ENCODE results near the gene ATP5MC3.
"Not testable (repeated sequence)": the region's sequence is repeated elsewhere in the genome, so short reads cannot be mapped to it uniquely, and the experiment has no call there.

ATP5MC3 gene

DNA sequence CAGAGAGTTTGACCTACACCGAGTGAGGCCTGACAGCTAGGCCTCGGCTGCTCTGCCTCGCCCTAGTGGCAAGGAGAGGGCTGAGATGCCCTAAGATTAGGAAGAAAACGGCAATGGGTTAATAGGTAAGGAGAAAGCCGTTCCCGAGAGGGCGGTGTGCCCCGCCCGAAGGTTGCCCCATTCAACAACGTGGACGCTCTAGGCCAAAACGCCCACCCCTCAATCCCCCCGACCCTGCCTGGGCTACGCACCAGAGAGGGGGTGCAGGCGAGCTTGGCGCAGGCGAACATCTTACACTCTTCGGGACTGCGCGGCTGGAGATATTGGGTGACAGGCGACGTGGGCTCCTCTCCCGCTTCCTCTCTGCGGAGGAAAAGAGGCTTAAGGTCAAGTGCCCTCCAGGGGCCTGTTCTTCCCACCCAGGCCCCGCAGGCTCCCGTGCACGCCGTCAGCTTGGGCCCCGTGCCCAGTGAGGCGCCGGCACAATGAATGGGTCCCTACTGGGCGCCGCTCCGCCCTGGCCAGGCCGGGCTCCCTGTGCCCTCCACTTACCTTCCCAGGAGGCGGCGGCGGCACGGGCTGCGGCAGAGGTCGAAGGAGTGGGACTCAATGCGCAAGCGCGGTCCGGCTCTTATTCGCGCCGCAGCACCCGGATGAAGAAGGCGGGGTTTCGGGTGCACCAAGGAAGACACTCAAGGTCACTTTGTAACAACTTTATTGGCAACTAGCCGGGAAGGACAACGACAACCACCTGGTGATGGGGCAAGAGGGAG lies at the start of gene ATP5MC3:
Gene ATP5MC3 (minus strand): TSS at position 607 of the 773 bp plus-strand sequence. CDS start 317 bp downstream, at position 290.
- peak; percentile 88 to 90 for DNase-seq

DNA sequence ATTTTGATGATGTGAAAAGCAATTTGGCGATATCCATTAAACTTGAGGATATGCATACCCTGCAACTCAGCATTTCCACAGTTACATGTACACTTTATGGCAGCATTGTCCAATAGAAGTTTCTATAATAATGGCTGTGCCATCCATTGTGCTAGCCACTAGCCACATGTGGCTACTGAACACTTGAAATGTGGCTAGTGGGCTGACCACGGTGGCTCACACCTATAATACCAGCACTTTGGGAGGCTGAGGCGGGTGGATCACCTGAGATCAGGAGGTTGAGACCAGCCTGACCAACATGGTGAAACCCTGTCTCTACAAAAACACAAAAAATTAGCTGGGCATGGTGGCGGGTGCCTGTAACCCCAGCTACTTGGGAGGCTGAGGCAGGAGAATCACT lies 47.1 kb upstream of the ATP5MC3 start:
- not testable (repeated sequence) for DNase-seq

DNA sequence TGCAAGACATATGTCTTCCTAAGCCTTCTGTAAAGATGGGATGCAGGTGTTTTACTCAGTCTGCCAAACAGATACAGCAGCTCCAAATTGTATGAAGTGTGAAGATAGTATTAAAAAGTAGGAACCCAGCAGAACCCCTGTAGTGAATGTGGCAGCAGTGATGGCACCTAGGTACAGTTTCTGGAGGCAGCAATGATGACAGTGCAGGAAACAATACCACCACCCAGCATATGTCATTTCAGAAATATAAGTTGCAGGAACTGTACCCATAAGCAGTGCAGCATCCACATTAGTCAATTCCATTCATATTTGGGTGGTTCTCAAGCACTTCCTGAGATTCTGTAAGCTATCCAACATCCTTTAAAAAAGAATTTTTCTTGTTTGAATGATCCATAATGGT lies 46.7 kb upstream of the ATP5MC3 start:
- DNase-seq, result no peak

DNA sequence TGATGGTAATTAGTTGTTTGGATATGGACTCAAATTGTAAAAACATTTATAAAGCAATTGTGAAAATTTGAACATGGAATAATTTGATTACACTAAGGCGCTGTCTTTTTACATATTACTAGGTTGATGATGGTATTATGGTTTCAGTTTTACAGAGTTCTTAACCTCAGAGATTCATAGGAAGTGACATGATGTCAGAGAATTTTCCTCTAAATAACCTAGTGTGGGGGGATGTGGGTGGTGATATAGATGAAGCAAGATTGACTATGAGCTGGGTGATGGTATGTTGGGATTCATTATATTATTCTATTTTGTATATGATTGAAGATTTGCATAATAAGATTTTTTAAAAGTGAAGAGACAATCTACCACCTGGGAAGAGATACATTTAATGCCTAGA lies 45.9 kb upstream of the ATP5MC3 start:
- no peak for DNase-seq

DNA sequence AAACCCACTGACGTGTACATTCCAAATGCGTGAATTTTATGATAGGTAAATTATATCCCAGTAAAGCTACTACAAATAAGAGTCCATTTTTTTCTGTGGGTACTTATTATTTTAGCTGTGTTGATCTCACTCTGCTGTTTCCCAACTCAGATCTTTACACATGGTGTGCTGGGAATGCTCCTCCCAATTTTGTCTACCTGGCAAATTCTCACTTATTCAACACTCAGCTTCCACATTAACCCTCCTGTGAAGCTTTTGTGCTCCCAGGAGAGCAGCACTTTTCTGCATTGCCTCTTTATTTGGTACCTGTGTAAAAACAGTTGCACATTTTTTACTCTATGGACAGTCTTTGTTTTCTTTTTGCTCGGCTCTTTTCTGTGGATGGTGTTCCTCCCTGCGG lies 38.6 kb upstream of the ATP5MC3 start:
- no peak for DNase-seq

DNA sequence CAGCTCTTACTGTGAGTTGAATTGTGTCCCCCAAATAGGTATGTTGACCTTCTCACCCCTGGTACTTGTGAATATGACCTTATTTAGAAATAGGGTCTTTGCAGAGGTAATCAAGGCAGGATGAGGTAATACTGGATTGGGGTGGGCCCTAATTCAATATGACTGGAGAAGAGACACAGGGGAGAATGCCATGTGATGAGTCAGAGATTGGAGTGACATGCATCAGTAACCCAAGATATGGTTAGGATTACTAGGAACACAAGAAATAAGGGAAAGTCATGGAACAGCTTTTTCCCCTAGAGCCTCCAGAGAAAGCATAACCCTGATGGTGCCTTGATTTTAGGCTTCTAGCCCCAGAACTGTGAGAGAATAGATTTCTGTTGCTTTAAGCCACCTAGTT lies 37.0 kb upstream of the ATP5MC3 start:
- no peak for DNase-seq

DNA sequence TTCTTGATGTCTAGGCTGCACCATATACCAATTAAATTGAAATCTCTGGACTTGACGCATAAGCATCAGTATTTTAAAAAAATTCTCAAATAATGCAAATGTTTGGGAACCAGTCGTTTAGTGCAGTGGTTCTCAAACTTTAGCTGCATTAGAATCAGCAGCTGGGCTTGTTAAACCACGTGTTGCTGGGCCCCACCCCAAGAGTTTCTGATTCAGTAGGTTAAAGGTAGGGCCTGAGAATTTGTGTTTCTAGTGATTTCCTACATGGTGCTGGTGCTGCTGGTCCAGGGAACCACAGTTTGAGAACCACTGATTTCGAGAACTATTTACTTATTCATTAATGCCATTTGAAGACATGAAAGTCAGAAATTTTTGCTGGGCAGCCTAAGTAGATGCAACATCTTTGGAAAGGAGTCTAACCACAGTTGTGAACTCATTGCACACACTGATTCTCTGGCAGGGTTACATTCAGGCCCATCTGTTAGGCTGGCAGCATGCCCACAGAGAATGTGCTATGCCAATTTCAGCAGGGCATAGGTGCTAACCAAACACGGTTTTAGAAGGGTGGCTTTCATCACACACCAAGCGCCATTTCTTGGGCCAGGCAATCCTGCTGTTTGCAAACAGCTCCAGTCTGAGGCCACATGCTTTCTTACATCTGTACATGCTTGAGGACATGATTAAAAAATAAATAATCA lies 26.4 kb upstream of the ATP5MC3 start:
- DNase-seq, result no peak

DNA sequence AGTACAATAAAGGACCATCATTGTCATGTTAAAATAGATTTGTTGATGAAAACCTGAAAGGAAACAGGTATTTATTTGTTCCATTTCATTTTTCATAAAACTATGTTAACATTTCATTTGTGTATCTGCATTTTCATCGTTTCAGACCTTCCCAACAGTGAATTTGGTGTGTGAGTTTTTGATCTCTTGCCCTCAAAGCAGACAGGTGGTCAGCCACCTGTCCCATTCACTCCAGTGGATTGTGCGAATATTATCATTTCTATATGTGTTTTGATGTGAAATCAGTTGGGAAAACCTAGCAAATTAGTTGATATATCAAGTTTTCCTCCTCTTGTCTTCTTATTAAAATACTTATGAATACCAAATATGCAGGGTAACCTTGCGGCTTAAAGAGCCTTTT lies 25.4 kb upstream of the ATP5MC3 start:
- DNase-seq, result no peak

DNA sequence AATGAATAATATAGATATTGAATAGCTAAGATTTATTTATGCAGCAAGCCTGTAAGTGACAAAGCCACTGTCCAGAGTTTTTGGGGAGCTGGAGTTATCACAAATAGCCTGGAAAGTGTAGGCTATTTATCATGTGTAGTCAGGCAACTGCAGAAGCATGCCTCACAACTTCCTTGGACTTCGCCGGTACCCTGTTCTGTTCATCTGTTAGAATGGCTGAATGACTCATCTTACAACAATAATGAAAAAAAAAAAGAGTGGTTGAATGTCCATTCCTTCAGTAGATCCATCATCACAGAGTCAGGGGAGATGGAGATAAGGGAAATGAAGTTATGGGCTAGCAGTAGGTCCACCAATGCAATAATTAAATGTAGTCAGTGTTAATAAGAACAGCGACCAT lies 24.0 kb upstream of the ATP5MC3 start:
- DNase-seq, result no peak

DNA sequence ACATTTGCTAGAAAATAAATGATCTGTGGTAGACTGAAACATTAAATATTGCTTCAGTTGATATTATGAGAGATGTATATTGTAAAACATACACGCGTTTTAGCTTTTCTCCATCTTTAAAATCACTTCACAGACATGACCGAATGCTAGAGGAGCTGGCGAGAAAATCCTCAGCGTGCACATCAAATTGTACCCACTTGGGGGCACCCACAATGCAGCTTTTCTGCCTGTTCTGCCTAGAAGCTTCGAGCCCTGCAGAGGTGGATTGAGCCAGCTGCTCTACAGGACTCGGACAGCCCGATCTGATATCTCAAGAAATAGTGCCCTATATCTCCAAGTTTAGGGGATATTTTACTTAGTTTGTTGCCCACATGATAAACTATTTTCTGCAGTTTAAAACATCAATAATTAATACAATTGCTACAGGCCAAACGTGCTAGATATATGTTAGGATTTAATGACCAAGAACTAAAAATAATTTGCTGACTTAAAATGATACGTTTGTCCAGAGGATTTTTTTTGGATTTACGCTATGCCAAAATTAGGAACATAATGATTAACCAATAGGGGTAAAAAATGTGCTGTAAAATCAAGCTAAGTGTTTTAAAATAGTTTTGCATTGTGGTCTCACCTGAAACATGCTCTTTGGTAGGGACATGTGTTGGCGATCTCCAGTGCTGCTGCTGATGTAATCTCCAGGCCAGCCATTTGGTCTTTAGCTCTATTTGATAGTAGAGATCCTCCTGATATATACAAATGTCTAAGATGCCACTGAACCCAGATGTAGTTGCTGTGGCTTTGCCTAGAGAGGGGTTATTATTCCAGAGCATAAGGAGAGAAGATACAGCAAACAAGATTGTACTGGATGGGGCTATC lies 22.3 kb upstream of the ATP5MC3 start:
- DNase-seq, result peak; percentile 15 to 26

DNA sequence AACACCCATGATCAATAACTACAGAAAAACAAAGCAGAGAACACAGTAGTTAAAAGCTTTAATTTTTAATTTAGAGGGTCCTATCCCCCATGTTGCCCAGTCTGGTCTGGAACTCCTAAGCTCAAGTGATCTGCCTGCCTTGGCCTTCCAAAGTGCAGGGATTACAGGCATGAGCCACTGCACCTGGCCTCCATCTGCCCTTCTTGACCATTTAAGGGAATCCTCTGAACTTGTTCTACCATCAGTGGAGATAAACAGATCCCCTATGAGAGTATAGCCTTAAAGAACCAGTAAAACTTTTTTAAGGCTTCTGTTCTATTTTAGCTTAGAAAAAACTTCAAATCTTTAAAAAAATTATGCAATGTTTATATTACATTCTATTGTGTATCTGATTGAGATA lies 13.5 kb upstream of the ATP5MC3 start:
- no peak for DNase-seq

DNA sequence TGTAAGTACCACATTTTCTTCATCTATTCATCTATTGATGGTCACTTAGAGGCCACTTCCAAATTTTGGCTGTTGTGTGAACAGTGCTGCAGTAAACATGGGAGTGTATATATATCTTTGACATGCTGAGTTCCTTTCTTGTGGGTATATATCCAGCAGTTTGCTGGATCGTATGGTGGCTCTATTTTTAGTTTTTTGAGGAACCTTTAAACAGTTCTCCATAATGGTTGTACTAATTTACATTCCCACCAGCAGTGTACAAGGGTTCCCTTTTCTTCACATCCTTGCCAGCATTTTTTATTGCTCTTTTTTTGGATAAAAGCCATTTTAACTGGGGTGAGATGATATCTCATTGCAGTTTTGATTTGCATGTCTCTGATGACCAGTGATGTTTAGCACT lies 7.3 kb upstream of the ATP5MC3 start:
- no peak for DNase-seq

DNA sequence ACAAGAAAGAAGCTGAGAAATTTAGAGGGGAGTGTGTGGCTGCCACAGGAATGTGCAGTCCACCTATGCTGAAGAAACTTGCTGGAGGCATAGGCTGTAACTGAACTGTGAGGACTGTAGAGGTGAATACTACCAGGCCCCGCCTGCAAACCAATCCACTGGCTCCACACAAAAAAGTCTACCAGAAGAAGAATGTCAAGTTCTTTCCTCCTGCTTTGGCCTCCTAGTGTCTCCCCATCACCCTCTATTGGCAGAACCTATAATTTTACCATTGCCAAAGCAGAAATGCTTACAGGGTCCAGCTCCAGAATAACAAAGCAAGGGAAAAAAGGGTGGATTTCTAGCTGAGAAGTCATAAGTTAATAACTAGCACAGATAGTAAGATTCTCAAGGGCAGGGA lies 5.9 kb upstream of the ATP5MC3 start:
- peak in 1 of 2 experiments; percentile 1 for DNase-seq

DNA sequence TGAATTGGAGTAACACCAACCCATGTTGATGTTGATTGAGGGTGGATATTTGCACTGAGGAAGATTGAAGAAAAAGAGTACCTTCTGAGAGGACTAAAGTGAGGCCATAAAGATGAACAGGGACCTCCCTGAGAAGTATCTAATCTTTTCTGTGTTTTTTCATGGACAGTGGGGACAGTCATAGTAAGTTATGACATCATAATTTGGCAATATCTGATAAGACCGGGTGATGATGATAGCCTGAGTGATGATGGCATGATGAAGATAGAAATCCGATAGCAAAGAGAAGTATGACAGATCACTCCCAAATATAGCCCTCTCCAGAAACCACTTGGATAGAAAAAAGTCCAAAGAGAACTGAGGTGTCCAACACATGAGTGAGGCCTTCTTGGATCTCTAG lies 2.2 kb upstream of the ATP5MC3 start:
- no peak for DNase-seq

DNA sequence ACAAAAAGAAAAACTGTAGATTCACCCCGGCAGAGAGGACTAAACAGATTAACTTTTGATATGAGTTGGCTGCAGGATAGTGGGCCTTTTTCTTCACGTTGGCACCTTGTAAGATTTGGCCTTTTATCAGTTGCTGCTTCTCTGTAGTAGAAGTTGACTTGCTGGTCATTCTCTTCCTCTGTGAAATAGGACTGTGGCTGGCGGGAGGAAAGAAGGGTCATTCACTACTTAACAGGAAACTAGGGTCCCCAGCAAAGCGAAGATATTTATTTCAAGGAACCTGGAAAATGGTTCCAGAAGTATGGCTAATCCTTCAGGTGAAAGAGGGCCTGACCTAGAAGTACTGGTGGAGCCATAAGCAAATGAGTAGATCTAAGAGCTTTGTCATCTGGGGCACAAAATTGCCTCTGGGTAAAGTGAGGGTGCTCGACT lies 383 bp upstream of the ATP5MC3 start:
- no peak for DNase-seq

DNA sequence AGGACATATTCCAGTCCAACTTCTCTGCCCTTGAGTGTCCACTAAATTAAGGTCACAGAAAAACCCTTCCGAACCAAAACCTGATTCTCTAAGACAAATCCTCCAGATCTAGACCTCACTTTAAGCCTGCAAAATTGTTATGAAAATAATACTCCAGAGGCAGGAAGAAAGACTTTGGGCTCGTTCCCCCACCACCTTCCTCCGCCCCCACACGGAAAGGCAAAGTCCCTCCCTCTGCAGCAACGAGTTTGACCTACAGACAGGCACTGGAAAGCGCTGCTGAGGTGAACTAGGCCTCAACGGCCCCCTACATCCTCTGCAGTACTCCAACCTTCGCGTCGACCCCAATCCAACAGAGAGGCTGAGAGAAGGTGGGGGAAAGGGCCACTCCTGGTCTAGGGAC lies 808 bp downstream of the ATP5MC3 start:
- peak; percentile 48 to 56 for DNase-seq

DNA sequence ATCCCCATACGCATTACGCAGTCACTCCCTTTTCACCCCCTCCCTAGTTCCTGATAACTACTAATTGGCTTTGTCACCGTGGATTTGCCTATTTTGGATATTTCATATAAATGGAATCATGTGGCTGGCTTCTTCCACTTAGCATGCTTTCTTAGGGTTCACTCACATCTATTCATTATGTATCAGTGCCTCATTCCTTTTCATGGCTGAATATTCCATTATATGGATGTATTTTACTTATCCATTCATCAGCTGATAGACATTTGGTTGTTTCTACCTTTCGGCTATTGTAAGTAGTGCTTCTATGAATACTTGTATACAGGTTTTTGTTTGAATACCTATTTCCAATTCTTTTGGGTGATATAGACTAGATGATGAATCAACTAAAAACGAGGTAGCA lies 4.9 kb downstream of the ATP5MC3 start:
- no peak for DNase-seq

DNA sequence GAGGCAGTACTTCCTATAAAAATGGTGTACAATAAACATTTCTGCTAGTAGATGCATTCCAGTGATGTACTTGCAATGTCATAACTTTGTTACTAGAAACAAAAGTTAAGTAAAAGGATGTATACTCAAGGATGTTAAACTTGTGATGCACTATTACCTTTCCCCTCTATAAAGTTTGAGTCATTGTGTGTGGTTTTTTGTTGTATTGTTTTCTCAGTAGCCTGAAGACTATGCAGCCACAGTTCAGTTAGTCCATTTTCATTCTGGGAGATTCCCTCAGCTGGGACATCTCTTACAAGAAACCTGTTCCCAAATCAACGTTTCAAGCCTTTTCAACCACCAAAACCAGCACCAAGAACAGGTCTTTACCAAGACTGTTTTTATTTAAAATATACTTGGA lies 5.6 kb downstream of the ATP5MC3 start:
- DNase-seq, result no peak

DNA sequence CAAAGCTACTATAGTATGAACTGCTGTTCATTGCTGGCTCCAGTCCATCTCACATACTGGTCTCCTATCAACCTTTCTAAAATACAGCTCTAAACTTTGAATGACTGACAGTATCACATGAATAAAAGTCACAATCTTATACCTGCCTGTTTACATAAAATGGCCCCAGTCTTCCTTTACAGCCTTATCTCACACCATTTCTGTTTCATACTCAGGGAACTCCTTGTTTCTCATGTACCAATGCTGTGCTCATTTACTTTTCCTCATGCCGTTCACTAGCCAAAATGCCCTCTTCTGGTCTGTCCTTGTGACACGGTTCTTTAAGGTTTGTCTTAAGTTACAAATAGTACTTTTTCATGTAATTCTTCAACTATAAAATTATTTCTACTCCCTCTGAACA lies 6.2 kb downstream of the ATP5MC3 start:
- no peak for DNase-seq

DNA sequence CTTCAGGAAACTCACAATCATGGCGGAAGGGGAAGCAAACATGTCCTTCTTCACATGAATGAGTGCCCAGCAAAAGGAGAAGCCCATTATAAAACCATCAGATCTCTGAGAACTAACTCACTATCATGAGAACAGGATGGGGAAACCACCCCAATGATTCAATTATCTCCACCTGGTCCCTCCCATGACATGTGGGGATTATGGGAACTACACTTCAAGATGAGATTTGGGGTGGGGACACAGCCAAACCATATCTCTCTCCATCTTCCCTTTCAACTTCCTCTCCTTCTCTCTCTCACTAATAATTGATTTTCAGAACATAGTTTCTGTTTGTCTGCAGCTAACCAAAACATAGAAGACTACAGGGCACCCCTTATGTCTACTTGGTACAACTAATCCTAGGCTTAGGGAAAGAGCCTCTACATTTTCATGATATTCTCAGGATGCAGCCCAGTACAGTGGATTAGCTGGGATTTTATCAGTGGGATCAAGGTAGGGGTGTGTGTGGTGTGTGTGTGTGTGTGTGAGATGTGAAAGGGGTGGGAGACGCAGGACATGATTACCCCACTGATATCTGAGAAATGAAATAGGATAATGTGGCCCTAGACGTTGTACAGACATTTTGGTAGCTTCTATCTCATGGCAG lies 10.7 kb downstream of the ATP5MC3 start:
- DNase-seq, result no peak

DNA sequence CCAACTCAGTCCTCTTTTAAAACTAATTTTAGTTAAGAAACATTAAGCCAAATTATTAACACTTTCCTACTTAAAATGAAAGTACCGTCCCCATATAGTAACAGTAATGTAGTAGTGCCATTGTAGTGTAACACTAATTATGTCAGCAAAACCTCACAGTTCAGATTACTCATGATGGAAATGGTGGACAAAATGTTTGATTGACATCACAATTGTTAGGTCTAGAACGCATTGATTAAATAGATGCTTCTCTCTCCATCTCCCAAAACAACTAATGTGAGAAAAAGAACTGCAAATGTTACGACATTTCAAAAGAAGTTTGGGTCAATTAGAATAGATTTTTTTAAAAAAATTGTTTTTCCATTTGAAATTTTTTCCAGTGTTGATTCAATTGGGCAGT lies 12.3 kb downstream of the ATP5MC3 start:
- no peak for DNase-seq

DNA sequence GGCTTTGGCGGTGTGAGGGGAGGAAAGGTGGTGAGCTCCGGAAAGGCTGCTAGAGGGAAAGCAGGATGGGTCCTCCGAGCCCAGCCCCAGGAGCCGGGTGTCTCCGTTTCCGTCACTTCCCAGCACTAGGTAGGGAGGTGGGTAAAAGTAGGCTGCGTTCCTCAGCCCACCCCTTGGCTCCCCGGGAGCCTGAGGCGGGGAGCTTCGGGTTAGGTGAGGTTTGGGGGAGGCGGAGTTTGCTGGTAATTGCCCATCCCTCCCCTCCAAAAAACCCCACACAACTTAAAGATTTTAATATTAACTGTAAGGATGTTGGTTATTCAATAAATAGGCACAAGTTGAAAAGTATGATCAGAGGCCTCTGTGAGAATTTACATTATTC lies 13.0 kb downstream of the ATP5MC3 start:
- no peak for DNase-seq

All from activated CD4-positive, alpha-beta T cell treated with anti-CD3 and anti-CD28 coated beads, Interleukin-2, amount 50 U/mL, for 4 hours (primary cell).